ENCODE data around the gene ZNF773.
"Not testable (repeated sequence)": the region's sequence is repeated elsewhere in the genome, so short reads cannot be mapped to it uniquely, and the experiment has no call there.

GRCh38 chr19:57518021-57518420, 18.3 kb downstream of the ZNF773 start:
- not testable (repeated sequence) for TF ChIP-seq CTCF, POLR2A (IDR thresholded peaks at IDR 0.05)

All from vagina (tissue), 2 donors.